HCT116 (cell line): ENCODE results near the gene LAMB2. TPM values are rescaled to one million over a fixed set of nuclear protein-coding genes. Genes with fewer than 3 reads are reported as not detected.
A peak's percentile ranks its signal among the peaks of the same experiment; 100 is the strongest.

Experiments used
- ATAC-seq: fragments of 200-7000 bp; cut with Tn5 transposase; 2 replicates; pipeline ENCODE4 v1.9.1; 2020; ENCODE audit warnings: mild to moderate bottlenecking, moderate library complexity
- BruUV-seq: library from RNA; stranded (reverse); fragments of 400-500 nt; replicated peaks from 2 replicates; lab custom pipeline; 2021; lab: Mats Ljungman, UMichigan
- CTCF ChIA-PET: fragments of 300-600 bp; sonication (Branson Sonifier 250); formaldehyde crosslinking; loops from one replicate; lab custom pipeline; 2021; ENCODE audit warnings: antibody characterized with exemption; lab: Charles Lee
- POLR2A ChIA-PET: fragments of 300-600, 350-600 bp; sonication (Branson Sonifier 250); formaldehyde crosslinking; loops from one replicate; lab custom pipeline; 2021; ENCODE audit warnings: antibody characterized with exemption; lab: Charles Lee
- RAD21 ChIA-PET, 2 experiments: fragments of 300-600 bp; sonication (Branson Sonifier 250); formaldehyde crosslinking; loops; one replicate each; lab custom pipeline; 2023; ENCODE audit warnings: low total read pairs in 2 of 2; ENCODE audit not compliant: uncharacterized antibody in 2 of 2, unreplicated experiment in 2 of 2, low non-redundant PET in 1 of 2; lab: Charles Lee
- DNase-seq: peaks from one replicate; pipeline ENCODE4 v3.0.0-alpha.2; 2010; ENCODE audit warnings: low read depth, low spot score
- H2AFZ ChIP-seq: fragments of 200-600 bp; shearing (Covaris generic), sonication (generic); 2 replicates; pipeline ENCODE4 v1.6.1; 2017; ENCODE audit warnings: low read depth, mixed run types, mixed read lengths, antibody characterized with exemption, low read length; ENCODE audit not compliant: poor library complexity, severe bottlenecking
- H3K27ac ChIP-seq: 2 replicates; pipeline ENCODE4 v1.5.1; 2012; ENCODE audit warnings: low read depth, low read length
- H3K27me3 ChIP-seq: fragments of 200-600 bp; sonication (generic); 2 replicates; pipeline ENCODE4 v1.6.1; 2016; ENCODE audit warnings: mixed run types, low read length, mixed read lengths; ENCODE audit not compliant: insufficient read depth
- H3K36me3 ChIP-seq, 2 experiments: fragments of 200-500 bp in 1 of 2; fragments of 200-600 bp in 1 of 2; sonication (Bioruptor generic) in 1 of 2; sonication (generic) in 1 of 2; 2 replicates each; pipeline versions ENCODE4 v1.5.1 to v1.6.1; 2014 to 2016; ENCODE audit warnings: low read length in 2 of 2, inconsistent platforms in 1 of 2, mixed read lengths in 1 of 2, mixed run types in 1 of 2; ENCODE audit not compliant: insufficient read depth in 2 of 2, control insufficient read depth in 1 of 2
- H3K4me1 ChIP-seq, 2 experiments: fragments of 200-600 bp in 1 of 2; sonication (generic) in 1 of 2; 2 replicates each; pipeline versions ENCODE4 v1.5.1 to v1.6.1; 2012 to 2017; ENCODE audit warnings: low read length in 2 of 2, inconsistent platforms in 1 of 2, mild to moderate bottlenecking in 1 of 2, mixed read lengths in 1 of 2, mixed run types in 1 of 2, moderate library complexity in 1 of 2; ENCODE audit not compliant: insufficient read depth in 2 of 2, control insufficient read depth in 1 of 2
- H3K4me2 ChIP-seq: fragments of 200-600 bp; sonication (generic); 2 replicates; pipeline ENCODE4 v1.6.1; 2017; ENCODE audit warnings: mixed run types, low read length, mixed read lengths
- H3K4me3 ChIP-seq, 2 experiments: fragments of 200-600 bp in 1 of 2; sonication (generic) in 1 of 2; replicated peaks in 1 of 2; 2 replicates each; pipeline ENCODE4 v1.5.1; 2011 to 2016; ENCODE audit warnings: low read length in 2 of 2, control low read depth in 1 of 2, low read depth in 1 of 2, mild to moderate bottlenecking in 1 of 2, mixed read lengths in 1 of 2, mixed run types in 1 of 2
- H3K79me2 ChIP-seq: fragments of 200-600 bp; sonication (generic); 2 replicates; pipeline ENCODE4 v1.6.1; 2017; ENCODE audit warnings: mild to moderate bottlenecking, mixed run types, low read length, moderate library complexity, mixed read lengths; ENCODE audit not compliant: insufficient read depth
- H3K9ac ChIP-seq: fragments of 200-600 bp; sonication (generic); 2 replicates; pipeline ENCODE4 v1.6.1; 2016; ENCODE audit warnings: low read length, mixed read lengths
- H3K9me2 ChIP-seq: fragments of 200-600 bp; sonication (generic), shearing (Covaris generic); 2 replicates; pipeline ENCODE4 v1.6.1; 2017; ENCODE audit warnings: mixed run types, mild to moderate bottlenecking, moderate library complexity; ENCODE audit not compliant: insufficient read depth
- H3K9me3 ChIP-seq, 2 experiments: fragments of 200-500 bp in 1 of 2; fragments of 200-600 bp in 1 of 2; sonication (Bioruptor generic) in 1 of 2; sonication (generic) in 1 of 2; 2 replicates each; pipeline ENCODE4 v1.6.1; 2014 to 2017; ENCODE audit warnings: low read length in 2 of 2, mixed read lengths in 2 of 2, inconsistent platforms in 1 of 2, low read depth in 1 of 2, mild to moderate bottlenecking in 1 of 2, mixed run types in 1 of 2, moderate library complexity in 1 of 2; ENCODE audit not compliant: control insufficient read depth in 1 of 2, insufficient read depth in 1 of 2
- H4K20me1 ChIP-seq: fragments of 200-600 bp; sonication (generic), shearing (Covaris generic); 2 replicates; pipeline ENCODE4 v1.6.1; 2017; ENCODE audit warnings: mixed run types, mild to moderate bottlenecking, moderate library complexity; ENCODE audit not compliant: insufficient read depth
- CBX3 ChIP-seq: IDR thresholded peaks from 2 replicates; pipeline ENCODE4 v1.6.1; 2012; ENCODE audit warnings: low read depth
- CEBPB ChIP-seq: IDR thresholded peaks from 2 replicates; pipeline ENCODE4 v1.6.1; 2012; ENCODE audit warnings: low read depth
- EZH2phosphoT487 ChIP-seq: fragments of 200-600 bp; IDR thresholded peaks from 2 replicates; pipeline ENCODE4 v1.6.1; 2018; ENCODE audit warnings: antibody characterized with exemption, borderline replicate concordance
- JUND ChIP-seq: IDR thresholded peaks from 2 replicates; pipeline ENCODE4 v1.6.1; 2012
- POLR2A ChIP-seq: IDR thresholded peaks from 2 replicates; pipeline ENCODE4 v1.7.0; 2011; ENCODE audit warnings: borderline replicate concordance; ENCODE audit not compliant: insufficient read depth, insufficient read length; ENCODE audit errors: extremely low read depth
- POLR2AphosphoS5 ChIP-seq: IDR thresholded peaks from 2 replicates; pipeline ENCODE4 v1.6.1; 2011; ENCODE audit warnings: mild to moderate bottlenecking, low read depth, low read length, moderate library complexity
- RAD21 ChIP-seq: IDR thresholded peaks from 2 replicates; pipeline ENCODE4 v1.6.1; 2012; ENCODE audit warnings: low read depth, mild to moderate bottlenecking
- SIN3A ChIP-seq: IDR thresholded peaks from 2 replicates; pipeline ENCODE4 v1.6.1; 2012; ENCODE audit warnings: low read depth
- TCF7L2 ChIP-seq: IDR thresholded peaks from 2 replicates; pipeline ENCODE4 v1.7.0; 2011; ENCODE audit warnings: borderline replicate concordance, inconsistent platforms; ENCODE audit not compliant: insufficient read depth, insufficient read length; ENCODE audit errors: extremely low read depth
- YY1 ChIP-seq: IDR thresholded peaks from 2 replicates; pipeline ENCODE4 v1.6.1; 2011; ENCODE audit warnings: low read length, low read depth, moderate library complexity, mild to moderate bottlenecking; ENCODE audit not compliant: insufficient replicate concordance; ENCODE audit errors: extremely low read depth
- ZFX ChIP-seq: fragments of 450-650 bp; IDR thresholded peaks from 2 replicates; pipeline ENCODE4 v1.6.1; 2017
- intact Hi-C: fragments of 100-400 bp; cut with micrococcal nuclease; formaldehyde crosslinking; loops from 2 replicates; pipeline ENCODE4 v1.10.0; 2022
- total RNA-seq: library from RNA; stranded (reverse); gene quantifications from one replicate; pipeline ENCODE4 v1.2.1, GENCODE V29; 2021; ENCODE audit not compliant: unreplicated experiment
- TF ChIP-seq, protein P1 (sequence below): IDR thresholded peaks from 2 replicates; pipeline ENCODE4 v1.6.1; 2012
- TF ChIP-seq, protein P2 (sequence below): IDR thresholded peaks from 2 replicates; pipeline ENCODE4 v1.6.1; 2011; ENCODE audit warnings: mild to moderate bottlenecking, low read length, moderate library complexity; ENCODE audit not compliant: insufficient replicate concordance; ENCODE audit errors: extremely low read depth

LAMB2 gene
- total RNA-seq, 1 experiment from 2014 or later: 213 TPM

DNA sequence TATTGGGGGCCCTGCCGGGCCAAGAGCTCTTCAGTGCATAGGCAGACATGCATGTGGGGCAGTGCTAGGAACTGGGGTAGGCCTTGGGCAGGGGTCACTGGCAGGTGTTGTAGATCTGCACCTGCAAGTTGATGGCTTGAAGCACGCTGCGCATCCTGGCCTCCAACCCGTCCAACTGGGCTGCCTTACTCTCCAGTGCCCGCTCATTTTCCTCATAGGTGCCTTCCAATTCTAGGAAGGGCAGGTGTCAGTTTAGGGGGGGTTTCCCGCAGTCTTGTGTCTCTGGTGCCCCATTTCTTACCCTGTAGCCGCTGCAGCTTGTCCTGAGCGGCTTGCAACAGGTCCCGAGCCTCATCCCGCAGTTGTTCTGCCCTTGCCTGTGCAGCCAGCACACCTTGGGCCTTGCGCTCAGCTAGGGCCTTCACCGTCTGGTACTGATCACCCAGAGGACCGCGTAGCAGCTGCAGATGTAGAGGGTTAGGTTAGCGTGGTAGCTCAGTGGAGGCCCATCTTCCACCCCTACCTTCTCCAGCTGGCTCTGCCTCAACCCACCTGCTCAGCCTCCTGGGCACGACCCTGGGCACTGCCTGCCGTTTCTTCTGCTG is 11.6 kb downstream of the LAMB2 start:
- Histone ChIP-seq H3K27ac (peak overlapping the region; percentile 100), H3K79me2 (peaks cover 21% of the 10 kb centered on the region), H4K20me1 (no peaks in the 10 kb centered on the region), H3K4me1 (peaks cover 7 to 14% of the 10 kb centered on the region in 2 experiments), H3K9me2 (no peaks in the 10 kb centered on the region), H3K4me3 (peak overlapping the region; percentile 77 to 83), H3K36me3 (peaks cover 23 to 25% of the 10 kb centered on the region in 2 experiments; a peak in 3 of 4 replicates), H3K4me2 (peak overlapping the region; percentile 99), H3K9ac (peak overlapping the region; percentile 96), H2AFZ (no peak overlapping the region), H3K9me3 (no peaks in the 10 kb centered on the region), H3K27me3 (no peaks in the 10 kb centered on the region)
- ATAC-seq (no peak; the same call in 1 of the 2 replicates), DNase-seq (no peak)
- no peak for TF ChIP-seq CBX3
- no peak for TF ChIP-seq ZFX
- TF ChIP-seq CEBPB: no peak
- no peak for TF ChIP-seq YY1
- TF ChIP-seq JUND: no peak
- BruUV-seq: no TSS peak
- POLR2A ChIA-PET: interaction anchor here (0.7 to 1.3 kb wide), 6 partner anchors 9 to 99 kb away, joined by 3 to 10 read pairs (median 5); partner anchors contain the start of genes IMPDH2, LAMB2, NDUFAF3 and QARS1
- intact Hi-C loops: no loop called here
- CTCF ChIA-PET: interaction anchor here (1.0 kb wide), 1 partner anchor 13 kb away, joined by 3 read pairs; no protein-coding TSS in a partner anchor
- RAD21 ChIA-PET: interaction anchor here (0.6 to 0.9 kb wide), 4 partner anchors 12 to 1178 kb away, joined by 3 to 4 read pairs (median 4); partner anchors contain the start of genes HYAL3 (in 1 of the 2), NAA80 (in 1 of the 2), QRICH1 (in 1 of the 2) and USP4 (in 1 of the 2)

DNA sequence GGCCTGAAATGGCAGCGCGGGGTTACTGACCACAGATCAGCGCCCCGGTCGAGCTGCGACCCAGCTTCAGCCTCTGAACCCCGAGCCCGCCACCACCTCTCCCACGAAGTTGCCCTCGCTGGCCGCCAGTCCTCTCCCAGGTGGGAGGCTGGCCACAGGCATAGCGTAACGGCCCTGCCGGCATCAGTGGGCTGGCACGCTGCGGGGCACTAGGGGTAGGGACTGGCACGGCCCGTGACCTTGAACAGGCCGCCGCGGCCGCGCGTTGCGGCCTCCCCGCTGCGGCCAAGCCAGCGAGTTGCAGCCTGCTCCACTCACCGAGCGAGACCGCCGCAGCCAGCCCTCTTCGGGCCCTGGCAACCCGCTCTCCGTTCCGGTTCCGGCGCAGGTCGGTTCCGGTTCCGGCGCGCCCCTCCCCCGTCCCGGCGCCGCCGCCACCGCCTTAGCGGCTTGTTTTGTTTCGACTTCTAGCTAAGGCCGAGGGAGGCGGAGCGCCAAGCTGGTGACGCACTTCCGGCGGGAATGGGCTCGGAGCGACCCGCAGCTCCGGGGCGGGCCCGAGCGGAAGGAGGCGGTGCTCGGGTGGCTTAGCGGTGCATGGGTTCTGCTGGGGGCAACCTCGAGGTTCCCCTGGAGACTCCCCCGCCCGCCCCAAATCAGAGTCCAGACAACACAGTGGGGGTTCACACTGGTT is 12.3 kb downstream of the LAMB2 start, which contains the start of gene USP19:
USP19 (minus strand) TSS at position 386 of the 694 bp plus-strand sequence. CDS start 1,678 bp downstream, outside the sequence.
- peaks cover 7 to 14% of the 10 kb centered on the region in 2 experiments for H3K4me1 ChIP-seq
- peaks cover 21% of the 10 kb centered on the region for H3K79me2 ChIP-seq
- no peaks in the 10 kb centered on the region for H4K20me1 ChIP-seq
- DNase-seq (peak; percentile 81), ATAC-seq (peak; percentile 95)
- peaks cover 29 to 30% of the 10 kb centered on the region in 2 experiments for H3K36me3 ChIP-seq
- peak within 1 kb of the TSS; percentile 77 to 83 for H3K4me3 ChIP-seq
- H3K9ac ChIP-seq: peak within 1 kb of the TSS; percentile 96
- RAD21 ChIA-PET: interaction anchor here (0.6 to 0.9 kb wide), 4 partner anchors 13 to 1179 kb away, joined by 3 to 4 read pairs (median 4); partner anchors contain the start of genes HYAL3 (in 1 of the 2), NAA80 (in 1 of the 2), QRICH1 (in 1 of the 2) and USP4 (in 1 of the 2)
- intact Hi-C loops: no loop called here
- H3K27ac ChIP-seq: peak within 1 kb of the TSS; percentile 100
- POLR2A ChIA-PET: interaction anchor here (0.5 to 1.3 kb wide), 7 partner anchors 10 to 99 kb away, joined by 3 to 10 read pairs (median 5); partner anchors contain the start of genes IMPDH2, LAMB2, NDUFAF3 and QARS1
- H3K9me2 ChIP-seq: no peaks in the 10 kb centered on the region
- H2AFZ ChIP-seq: no peak within 1 kb of the TSS
- TF ChIP-seq CBX3 (no peak), TCF7L2 (peak; percentile 79), EZH2phosphoT487 (no peak), SIN3A (peak; percentile 66; the same call in 1 of the 2 replicates), ZFX (peak; percentile 84; the same call in 1 of the 2 replicates), YY1 (no peak), POLR2AphosphoS5 (peak; percentile 88), POLR2A (peak; percentile 60), RAD21 (no peak)
- TF ChIP-seq, protein P1, sequence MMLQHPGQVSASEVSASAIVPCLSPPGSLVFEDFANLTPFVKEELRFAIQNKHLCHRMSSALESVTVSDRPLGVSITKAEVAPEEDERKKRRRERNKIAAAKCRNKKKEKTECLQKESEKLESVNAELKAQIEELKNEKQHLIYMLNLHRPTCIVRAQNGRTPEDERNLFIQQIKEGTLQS: no peak
- TF ChIP-seq, protein P2, sequence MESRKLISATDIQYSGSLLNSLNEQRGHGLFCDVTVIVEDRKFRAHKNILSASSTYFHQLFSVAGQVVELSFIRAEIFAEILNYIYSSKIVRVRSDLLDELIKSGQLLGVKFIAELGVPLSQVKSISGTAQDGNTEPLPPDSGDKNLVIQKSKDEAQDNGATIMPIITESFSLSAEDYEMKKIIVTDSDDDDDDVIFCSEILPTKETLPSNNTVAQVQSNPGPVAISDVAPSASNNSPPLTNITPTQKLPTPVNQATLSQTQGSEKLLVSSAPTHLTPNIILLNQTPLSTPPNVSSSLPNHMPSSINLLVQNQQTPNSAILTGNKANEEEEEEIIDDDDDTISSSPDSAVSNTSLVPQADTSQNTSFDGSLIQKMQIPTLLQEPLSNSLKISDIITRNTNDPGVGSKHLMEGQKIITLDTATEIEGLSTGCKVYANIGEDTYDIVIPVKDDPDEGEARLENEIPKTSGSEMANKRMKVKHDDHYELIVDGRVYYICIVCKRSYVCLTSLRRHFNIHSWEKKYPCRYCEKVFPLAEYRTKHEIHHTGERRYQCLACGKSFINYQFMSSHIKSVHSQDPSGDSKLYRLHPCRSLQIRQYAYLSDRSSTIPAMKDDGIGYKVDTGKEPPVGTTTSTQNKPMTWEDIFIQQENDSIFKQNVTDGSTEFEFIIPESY: no peak
- H3K27me3 ChIP-seq: no peaks in the 10 kb centered on the region
- CTCF ChIA-PET: interaction anchor here (0.6 to 1.0 kb wide), 2 partner anchors 13 to 113 kb away, joined by 3 read pairs; partner anchors contain the start of gene WDR6
- no peaks in the 10 kb centered on the region for H3K9me3 ChIP-seq
- no TSS peak for BruUV-seq
- peak within 1 kb of the TSS; percentile 99 for H3K4me2 ChIP-seq
